Vagina (tissue), 2 donors: ENCODE results near the gene TMEM144.

Experiments
- CTCF ChIP-seq, 3 experiments: fragments of 450-650 bp in 2 of 3; fragments of 200-600 bp in 1 of 3; sonication (generic) in 1 of 3; IDR thresholded peaks; one replicate each; pipeline ENCODE4 v1.5.1; 2017 to 2019; ENCODE audit warnings: antibody characterized with exemption in 3 of 3, mild to moderate bottlenecking in 2 of 3, moderate library complexity in 2 of 3
- POLR2A ChIP-seq, 2 donors: fragments of 450-650 bp; IDR thresholded peaks; one replicate each; pipeline ENCODE4 v1.6.1; 2017; ENCODE audit warnings: antibody characterized with exemption in 2 of 2, mild to moderate bottlenecking in 2 of 2, moderate library complexity in 2 of 2
- POLR2AphosphoS5 ChIP-seq, 2 donors: sonication (generic); formaldehyde crosslinking; IDR thresholded peaks; one replicate each; pipeline ENCODE4 v1.9.0; 2017; ENCODE audit warnings: antibody characterized with exemption in 2 of 2, mild to moderate bottlenecking in 2 of 2, low read depth in 1 of 2; ENCODE audit not compliant: insufficient read depth in 1 of 2

- TF ChIP-seq CTCF (IDR thresholded peaks at IDR 0.05) (no peak), POLR2A (IDR thresholded peaks at IDR 0.05) (no peak), POLR2AphosphoS5 (IDR thresholded peaks at IDR 0.05; ENCODE audit: insufficient read depth in 1 of 2, low read depth in 1 of 2) (no peak)
These were observed 46.1 kb upstream of the TMEM144 start for GRCh38 chr4:158163941-158164767.
